ENCODE results near the gene CUX1.

The CUX1 gene

DNA sequence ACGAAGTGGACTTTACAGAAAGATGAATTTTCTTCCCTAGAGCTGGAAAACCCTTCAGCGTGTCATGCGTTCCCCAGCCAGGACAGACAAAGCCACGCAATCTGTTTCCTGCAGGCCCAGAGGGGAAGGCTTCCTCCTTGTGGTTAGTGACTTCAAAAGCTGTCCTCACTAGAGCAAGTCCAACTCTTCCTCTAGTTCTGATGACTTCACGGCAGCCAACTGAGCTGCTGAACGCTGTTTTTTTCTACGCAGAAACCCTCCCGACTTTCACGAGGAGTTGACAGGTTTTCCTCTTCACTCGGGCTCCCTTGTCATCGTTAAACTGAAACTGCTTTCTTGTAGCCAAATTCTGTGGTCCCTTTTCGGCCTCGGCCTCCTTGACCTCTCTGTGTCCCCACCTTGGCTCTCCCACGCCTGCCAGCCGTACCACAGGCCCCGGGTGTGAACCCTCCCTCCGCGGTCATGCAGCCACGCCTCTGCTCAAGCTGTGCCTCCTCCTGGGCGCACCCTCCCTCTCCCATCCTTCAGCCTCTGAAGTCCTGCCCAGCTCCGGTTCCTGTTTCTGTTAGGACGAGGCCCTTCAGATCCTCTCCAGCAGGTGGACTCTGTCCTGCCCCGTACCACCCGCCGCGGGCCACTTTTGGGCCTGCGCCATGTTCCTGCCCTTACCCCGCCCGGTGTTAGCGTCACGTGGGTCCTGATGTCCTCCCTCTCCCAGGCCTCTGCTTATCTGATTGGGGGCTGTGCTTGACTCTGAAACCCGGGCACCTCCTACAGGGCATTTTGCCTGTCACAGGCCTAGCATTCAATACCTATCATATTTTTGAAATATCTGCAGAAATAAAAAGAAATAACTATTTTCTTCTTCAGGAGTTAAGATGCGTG is 39.3 kb downstream of the CUX1 start (continued):
- TF ChIP-seq PRDM2 (tag by site-specific recombination; IDR thresholded peaks at IDR 0.05; ENCODE audit: borderline replicate concordance) = no peak
- TF ChIP-seq ZNF239 (tag by site-specific recombination; IDR thresholded peaks at IDR 0.05) = no peak
- peak; percentile 33; the same call in 1 of the 2 replicates for TF ChIP-seq ZBTB11 (tag by site-specific recombination; conservative IDR thresholded peaks at IDR 0.05; ENCODE audit: low read depth)
- TF ChIP-seq ZNF558 (tag by site-specific recombination; IDR thresholded peaks at IDR 0.05) = no peak
- TF ChIP-seq ZNF654 (tag by site-specific recombination; IDR thresholded peaks at IDR 0.05; ENCODE audit: low read depth) = peak; percentile 3; the same call in 1 of the 2 replicates
- peak; percentile 76 for TF ChIP-seq ZNF366 (tag by site-specific recombination; conservative IDR thresholded peaks at IDR 0.05)
- no peak for TF ChIP-seq RBAK (tag by site-specific recombination; IDR thresholded peaks at IDR 0.05)
- TF ChIP-seq, protein P1, sequence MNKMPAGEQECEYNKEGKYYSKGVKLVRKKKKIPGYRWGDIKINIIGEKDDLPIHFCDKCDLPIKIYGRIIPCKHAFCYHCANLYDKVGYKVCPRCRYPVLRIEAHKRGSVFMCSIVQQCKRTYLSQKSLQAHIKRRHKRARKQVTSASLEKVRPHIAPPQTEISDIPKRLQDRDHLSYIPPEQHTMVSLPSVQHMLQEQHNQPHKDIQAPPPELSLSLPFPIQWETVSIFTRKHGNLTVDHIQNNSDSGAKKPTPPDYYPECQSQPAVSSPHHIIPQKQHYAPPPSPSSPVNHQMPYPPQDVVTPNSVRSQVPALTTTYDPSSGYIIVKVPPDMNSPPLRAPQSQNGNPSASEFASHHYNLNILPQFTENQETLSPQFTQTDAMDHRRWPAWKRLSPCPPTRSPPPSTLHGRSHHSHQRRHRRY (tag by site-specific recombination; IDR thresholded peaks at IDR 0.05) = no peak
- no peak for TF ChIP-seq ZNF132 (tag by site-specific recombination; IDR thresholded peaks at IDR 0.05; ENCODE audit: borderline replicate concordance)
- TF ChIP-seq, protein P2, sequence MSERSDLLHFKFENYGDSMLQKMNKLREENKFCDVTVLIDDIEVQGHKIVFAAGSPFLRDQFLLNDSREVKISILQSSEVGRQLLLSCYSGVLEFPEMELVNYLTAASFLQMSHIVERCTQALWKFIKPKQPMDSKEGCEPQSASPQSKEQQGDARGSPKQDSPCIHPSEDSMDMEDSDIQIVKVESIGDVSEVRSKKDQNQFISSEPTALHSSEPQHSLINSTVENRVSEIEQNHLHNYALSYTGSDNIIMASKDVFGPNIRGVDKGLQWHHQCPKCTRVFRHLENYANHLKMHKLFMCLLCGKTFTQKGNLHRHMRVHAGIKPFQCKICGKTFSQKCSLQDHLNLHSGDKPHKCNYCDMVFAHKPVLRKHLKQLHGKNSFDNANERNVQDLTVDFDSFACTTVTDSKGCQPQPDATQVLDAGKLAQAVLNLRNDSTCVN (tag by site-specific recombination; optimal IDR thresholded peaks at IDR 0.05) = peak; percentile 48
- peak; percentile 68 for TF ChIP-seq ZNF335 (tag by site-specific recombination; conservative IDR thresholded peaks at IDR 0.05)
- no peak for TF ChIP-seq ZNF777 (tag by site-specific recombination; IDR thresholded peaks at IDR 0.05; ENCODE audit: borderline replicate concordance)
- TF ChIP-seq ZNF280C (tag by site-specific recombination; IDR thresholded peaks at IDR 0.05) = no peak
- no peak for TF ChIP-seq ZNF747 (tag by site-specific recombination; IDR thresholded peaks at IDR 0.05)
- TF ChIP-seq ZNF157 (tag by site-specific recombination; IDR thresholded peaks at IDR 0.05) = no peak
- no peak for TF ChIP-seq ZNF776 (tag by site-specific recombination; IDR thresholded peaks at IDR 0.05; ENCODE audit: borderline replicate concordance)
- TF ChIP-seq YY2 (tag by site-specific recombination; IDR thresholded peaks at IDR 0.05) = no peak
- peak; percentile 73 for TF ChIP-seq SCRT2 (tag by site-specific recombination; IDR thresholded peaks at IDR 0.05)
- no peak for TF ChIP-seq ZNF830 (tag by site-specific recombination; IDR thresholded peaks at IDR 0.05; ENCODE audit: low read depth)
- no peak for TF ChIP-seq ZNF211 (tag by site-specific recombination; IDR thresholded peaks at IDR 0.05; ENCODE audit: low read depth)
- TF ChIP-seq ZFP37 (tag by site-specific recombination; IDR thresholded peaks at IDR 0.05) = no peak; the same call in 1 of the 2 replicates
- peak; percentile 99 for TF ChIP-seq ZNF600 (tag by site-specific recombination; IDR thresholded peaks at IDR 0.05)
- no peak for TF ChIP-seq ZNF155 (tag by site-specific recombination; IDR thresholded peaks at IDR 0.05)
- TF ChIP-seq ZEB2 (tag by site-specific recombination; IDR thresholded peaks at IDR 0.05) = peak; percentile 85
- TF ChIP-seq OSR2 (tag by site-specific recombination; IDR thresholded peaks at IDR 0.05) = no peak
